GM18508 (cell line): ENCODE data around the gene RAPGEF1.
"Not testable (repeated sequence)": the region's sequence is repeated elsewhere in the genome, so short reads cannot be mapped to it uniquely, and the experiment has no call there.

ENCODE experiments used
- ATAC-seq: cut with Tn5 transposase; IDR thresholded peaks from one replicate; pipeline ENCODE4 v1.9.1; 2021; ENCODE audit warnings: moderate number of reproducible peaks; ENCODE audit not compliant: insufficient read depth, unreplicated experiment

Gene RAPGEF1

GRCh38 chr9:131709771-131710431, 30.0 kb downstream of the RAPGEF1 start:
- ATAC-seq, result peak; percentile 48

DNA sequence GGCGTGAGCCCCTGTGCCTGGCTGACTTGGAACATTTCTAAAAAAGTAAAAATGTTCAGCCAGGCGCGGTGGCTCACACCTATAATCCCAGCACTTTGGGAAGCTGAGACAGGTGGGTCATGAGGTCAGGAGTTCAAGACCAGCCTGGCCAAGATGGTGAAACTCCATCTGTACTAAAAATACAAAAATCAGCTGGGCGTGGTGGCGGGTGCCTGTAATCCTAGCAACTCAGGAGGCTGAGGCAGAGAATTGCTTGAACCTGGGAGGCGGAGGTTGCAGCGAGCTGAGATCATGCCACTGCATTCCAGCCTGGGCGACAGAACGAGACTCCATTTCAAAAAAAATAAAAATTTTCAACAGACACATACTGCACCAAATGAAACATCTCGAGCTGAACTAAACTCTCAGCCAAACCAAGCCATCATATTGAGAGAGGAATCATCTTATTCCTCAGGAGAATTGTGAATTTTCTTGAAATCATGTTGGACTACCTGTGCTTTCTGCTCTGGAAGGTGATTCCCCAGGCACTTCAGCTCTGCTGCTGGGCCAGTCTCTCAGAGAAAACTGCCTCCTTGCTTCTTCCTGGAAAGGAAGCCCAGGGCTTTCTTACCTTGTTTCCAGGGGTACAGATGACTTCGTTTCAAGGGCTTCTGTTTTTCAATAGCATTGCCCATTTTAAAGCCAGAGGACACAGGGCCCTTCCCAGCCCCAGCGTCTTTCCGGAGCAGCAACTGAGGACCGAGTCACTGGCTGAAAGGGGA, 30.7 kb downstream of the RAPGEF1 start:
- not testable (repeated sequence) for ATAC-seq

DNA sequence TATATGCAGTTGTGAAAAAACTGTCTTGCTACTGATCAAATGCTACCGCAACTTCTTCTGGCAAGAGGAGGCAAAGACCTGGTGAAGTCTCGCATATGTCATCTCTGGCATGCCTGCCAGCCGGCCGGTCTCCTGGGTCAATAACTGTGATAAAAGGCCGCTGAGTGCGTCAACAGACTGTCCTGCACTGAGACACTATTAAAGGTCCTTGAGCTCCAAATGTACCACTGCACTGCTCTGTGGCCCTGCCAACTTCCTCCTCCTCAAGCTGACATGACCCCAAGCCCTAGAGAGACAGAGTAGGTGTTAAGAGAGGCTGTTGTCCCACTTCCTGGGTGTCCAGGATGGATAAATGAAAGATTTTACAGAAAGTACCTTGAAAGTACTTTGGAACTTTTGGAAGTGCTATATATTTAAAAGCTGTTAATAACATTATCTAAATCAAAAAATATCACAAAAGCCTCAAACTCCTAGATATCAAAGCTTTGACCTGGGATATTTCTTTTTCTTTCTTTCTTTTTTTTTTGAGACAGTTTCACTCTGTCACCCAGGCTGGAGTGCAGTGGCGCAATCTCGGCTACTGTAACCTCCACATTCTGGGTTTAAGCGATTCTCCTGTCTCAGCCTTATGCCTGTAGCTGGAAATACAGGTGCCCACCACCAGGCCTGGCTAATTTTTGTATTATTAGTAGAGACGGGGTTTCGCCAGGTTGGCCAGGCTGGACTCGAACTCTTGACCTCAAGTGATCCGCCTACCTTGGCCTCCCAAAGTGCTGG, 31.5 kb downstream of the RAPGEF1 start:
- ATAC-seq, result no peak

DNA sequence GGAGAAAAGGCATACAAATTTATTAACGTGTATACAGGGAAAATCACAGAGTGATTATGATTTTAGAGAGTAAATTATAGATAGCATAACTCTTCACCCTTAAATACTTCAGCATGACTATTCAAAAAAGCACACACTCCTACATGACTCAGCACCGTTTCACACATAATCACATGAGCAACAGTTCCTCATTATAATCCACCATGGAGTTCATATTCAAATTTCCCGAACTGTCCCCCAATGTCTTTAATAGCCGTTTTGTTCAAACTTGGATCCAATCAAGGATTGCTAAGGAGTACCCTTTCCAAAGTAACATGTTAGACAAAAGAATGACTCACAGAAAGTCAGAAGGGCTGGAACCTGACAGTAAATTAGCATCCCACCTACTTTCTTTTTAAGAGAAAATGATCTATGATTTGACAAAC, 32.1 kb downstream of the RAPGEF1 start:
- ATAC-seq, result no peak

GRCh38 chr9:131707050-131707449, 32.8 kb downstream of the RAPGEF1 start:
- ATAC-seq, result no peak

GRCh38 chr9:131706608-131706970, 33.3 kb downstream of the RAPGEF1 start:
- ATAC-seq, result no peak

DNA sequence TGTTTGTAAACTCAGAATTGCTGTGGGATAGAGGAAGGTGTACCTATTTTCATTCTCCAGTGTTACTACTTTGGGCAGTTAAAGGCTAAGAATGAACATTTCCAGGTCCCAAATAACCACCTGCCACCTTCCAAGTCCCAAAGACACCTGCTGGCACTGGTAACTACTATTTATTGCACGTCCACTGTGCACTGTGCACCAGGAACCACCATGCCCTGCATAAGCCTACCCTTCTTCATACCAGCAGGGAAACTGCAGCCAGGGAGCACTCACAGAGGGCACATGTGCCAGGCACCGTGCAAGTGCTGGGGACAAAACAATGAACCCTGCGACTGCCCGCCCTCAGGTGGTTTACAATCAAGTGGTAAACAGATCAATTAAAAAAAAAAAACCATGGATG, 34.9 kb downstream of the RAPGEF1 start:
- ATAC-seq, result no peak

DNA sequence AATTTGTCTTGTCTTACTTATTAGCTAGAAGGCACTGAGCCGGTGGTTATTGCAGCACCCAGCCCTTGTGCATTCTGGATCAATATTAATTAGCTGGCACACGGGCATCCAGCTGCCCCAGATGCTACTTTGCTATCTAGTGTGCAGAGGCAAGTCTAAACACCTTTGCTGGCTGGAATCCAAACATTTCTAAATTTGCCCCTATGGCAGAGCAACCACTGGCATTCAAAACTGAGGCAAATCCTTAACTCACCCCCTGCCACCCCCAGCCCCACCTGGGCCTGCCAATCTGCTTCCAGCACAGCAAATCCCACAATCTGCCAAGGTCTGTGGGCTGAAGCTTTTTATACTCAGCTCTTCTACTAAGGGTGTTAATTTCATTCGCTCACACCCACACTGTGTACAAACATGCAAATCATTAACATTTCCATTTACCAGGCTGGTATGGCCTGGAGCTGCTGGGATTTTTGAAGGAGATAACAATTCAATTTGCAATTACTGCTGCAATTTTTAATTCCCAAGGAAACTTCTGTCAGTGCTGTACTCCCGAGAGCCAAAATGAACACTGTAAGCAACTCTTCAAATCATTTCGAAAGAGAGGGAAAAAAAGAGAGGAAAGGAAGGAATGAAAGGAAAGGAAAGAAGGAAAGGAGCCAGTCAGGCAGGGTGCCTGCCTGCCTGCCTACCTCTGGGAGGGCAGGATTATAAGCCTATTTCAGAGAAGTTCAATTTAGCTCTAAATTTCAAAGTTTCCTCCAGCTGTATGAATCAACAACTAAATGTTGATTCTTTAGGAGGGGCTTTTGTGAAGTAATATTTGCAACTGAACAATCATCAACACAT, 35.5 kb downstream of the RAPGEF1 start:
- ATAC-seq, result no peak

DNA sequence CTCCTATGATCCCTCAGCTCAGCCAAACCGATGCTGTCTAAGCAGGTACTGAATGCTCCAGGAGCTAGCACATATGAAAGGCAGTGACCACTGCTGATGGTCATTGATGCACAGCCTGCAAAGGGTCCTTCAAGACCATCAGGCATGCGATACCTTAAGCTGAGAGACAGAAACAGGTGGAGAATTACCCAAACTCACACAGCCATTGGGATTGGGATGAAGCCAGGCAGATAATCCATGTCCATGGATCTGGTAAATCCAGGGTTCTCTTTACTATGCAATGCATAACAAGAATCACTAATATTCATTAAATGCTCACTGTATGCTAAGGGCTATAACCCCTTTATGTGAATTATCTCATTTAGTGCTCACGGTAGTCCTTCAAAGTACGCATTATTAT, 36.2 kb downstream of the RAPGEF1 start:
- no peak for ATAC-seq

- no peak for ATAC-seq
Observed at GRCh38 chr9:131702911-131703310, 37.0 kb downstream of the RAPGEF1 start.

- ATAC-seq, result no peak
Observed at GRCh38 chr9:131701789-131702337, 38.0 kb downstream of the RAPGEF1 start.

DNA sequence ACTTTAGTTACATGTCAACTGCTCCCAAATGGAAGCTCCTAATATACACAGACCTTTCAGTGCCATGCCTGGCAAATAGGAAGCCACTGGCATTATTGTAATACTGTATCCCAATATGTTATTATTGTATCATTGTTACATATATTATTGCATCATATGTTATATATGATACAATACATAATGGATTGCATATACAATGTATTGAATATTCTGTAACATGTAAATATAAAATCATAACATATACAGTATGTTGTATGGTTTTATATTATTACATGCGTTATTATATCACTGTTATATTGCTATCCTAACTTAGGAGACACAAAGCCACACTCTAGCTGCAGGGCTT, 38.5 kb downstream of the RAPGEF1 start:
- no peak for ATAC-seq

- no peak for ATAC-seq
Observed at GRCh38 chr9:131700765-131701435, 39.0 kb downstream of the RAPGEF1 start.

GRCh38 chr9:131700076-131700475, 39.8 kb downstream of the RAPGEF1 start:
- ATAC-seq, result no peak

DNA sequence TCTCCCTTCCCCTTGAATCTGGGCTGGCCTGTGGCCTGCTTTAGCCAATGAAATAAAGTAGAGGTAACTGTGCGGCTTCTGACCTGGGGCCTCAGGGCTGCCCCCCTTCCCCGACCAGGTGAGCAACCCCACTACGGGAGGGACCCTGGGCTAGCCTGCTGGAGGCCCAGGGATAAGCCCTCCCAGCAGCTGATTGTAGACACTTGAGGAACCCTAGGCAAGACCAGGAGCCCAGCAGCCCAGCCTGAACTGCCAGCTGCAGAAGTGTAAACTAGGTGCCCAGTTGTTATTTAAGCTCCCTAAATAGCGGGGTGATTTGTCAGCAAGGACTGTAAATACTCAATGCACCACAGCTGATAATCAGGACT, 41.3 kb downstream of the RAPGEF1 start:
- no peak for ATAC-seq

DNA sequence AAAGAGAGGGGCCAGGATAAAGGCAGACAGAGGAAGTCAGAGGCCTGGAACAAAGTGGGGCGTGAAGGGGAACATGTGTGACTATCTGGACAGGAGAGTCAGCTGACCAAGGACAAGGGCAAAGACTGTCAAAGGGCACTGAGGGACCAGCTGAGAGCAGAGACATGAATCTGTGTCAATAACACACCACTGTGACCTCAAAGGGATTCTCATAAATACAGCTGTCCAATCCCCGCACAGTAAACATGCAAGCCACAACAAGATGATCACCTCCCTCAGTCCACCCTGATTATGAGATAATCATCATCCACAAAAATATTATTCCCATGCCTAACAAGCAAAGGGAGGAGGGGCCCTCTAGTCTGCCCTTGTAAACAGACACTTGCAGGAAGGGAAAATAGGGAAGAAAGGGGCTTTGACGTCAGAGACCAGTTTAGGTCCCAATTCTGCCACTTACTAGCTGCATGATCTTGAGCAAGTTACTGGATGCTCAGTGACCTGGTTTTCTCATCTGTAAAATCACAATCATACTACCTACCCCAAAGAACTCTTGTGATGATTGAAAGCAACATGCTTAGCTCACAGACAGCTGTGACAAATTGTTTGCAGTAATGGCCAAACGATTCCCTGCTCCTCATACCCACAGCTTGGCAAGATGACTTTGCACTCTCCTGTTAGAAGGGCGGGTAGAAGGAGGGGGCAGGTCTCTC, 41.8 kb downstream of the RAPGEF1 start:
- ATAC-seq, result no peak

GRCh38 chr9:131697097-131697496, 42.8 kb downstream of the RAPGEF1 start:
- no peak for ATAC-seq

- ATAC-seq, result no peak
Observed at GRCh38 chr9:131695836-131696460, 43.9 kb downstream of the RAPGEF1 start.

GRCh38 chr9:131695366-131695765, 44.5 kb downstream of the RAPGEF1 start:
- no peak for ATAC-seq
